Measurements from ENCODE around the gene GRHL3.

GRHL3 gene

GRCh38 chr1:24391882-24392603 is 72.9 kb downstream of the GRHL3 start:
- DNase-seq (ENCODE audit: extremely low read depth in 1 of 2, low read depth in 1 of 2): peak in 1 of 2 donors; percentile 24

- no peak for DNase-seq (ENCODE audit: extremely low read depth in 1 of 2, low read depth in 1 of 2)
Observed at GRCh38 chr1:24392604-24392946, 73.4 kb downstream of the GRHL3 start.

- no peak for DNase-seq (ENCODE audit: extremely low read depth in 1 of 2, low read depth in 1 of 2)
Observed at GRCh38 chr1:24392982-24393650, 74.0 kb downstream of the GRHL3 start.

- DNase-seq (ENCODE audit: extremely low read depth in 1 of 2, low read depth in 1 of 2): no peak
Observed at GRCh38 chr1:24393892-24394291, 74.7 kb downstream of the GRHL3 start.

GRCh38 chr1:24400065-24400464 is 80.9 kb downstream of the GRHL3 start:
- no peak for DNase-seq (ENCODE audit: extremely low read depth in 1 of 2, low read depth in 1 of 2)

GRCh38 chr1:24403806-24404205 is 84.6 kb downstream of the GRHL3 start:
- no peak for DNase-seq (ENCODE audit: extremely low read depth in 1 of 2, low read depth in 1 of 2)
